HEK293 (cell line): ENCODE data around the gene NFATC2IP.
"Not testable (repeated sequence)": the region's sequence is repeated elsewhere in the genome, so short reads cannot be mapped to it uniquely, and the experiment has no call there.

Source experiments
- EGR2 ChIP-seq: fragments of 450-650 bp; formaldehyde crosslinking; IDR thresholded peaks from 2 replicates; pipeline ENCODE4 v1.5.1; 2016; ENCODE audit warnings: low read depth, missing biosample characterization, missing genetic modification characterization
- GLIS1 ChIP-seq: fragments of 450-650 bp; formaldehyde crosslinking; IDR thresholded peaks from 2 replicates; pipeline ENCODE4 v1.5.1; 2016; ENCODE audit warnings: missing biosample characterization, missing genetic modification characterization
- KLF9 ChIP-seq: fragments of 450-650 bp; formaldehyde crosslinking; IDR thresholded peaks from 2 replicates; pipeline ENCODE4 v1.5.1; 2016; ENCODE audit warnings: missing biosample characterization, missing genetic modification characterization, low read depth
- YY1 ChIP-seq: fragments of 450-650 bp; formaldehyde crosslinking; IDR thresholded peaks from 2 replicates; pipeline ENCODE4 v1.5.1; 2018; ENCODE audit warnings: missing biosample characterization, missing genetic modification characterization
- ZBTB48 ChIP-seq: fragments of 450-650 bp; formaldehyde crosslinking; IDR thresholded peaks from 2 replicates; pipeline ENCODE4 v1.5.1; 2016; ENCODE audit warnings: missing biosample characterization, missing genetic modification characterization
- ZEB2 ChIP-seq: fragments of 450-650 bp; formaldehyde crosslinking; IDR thresholded peaks from 2 replicates; pipeline ENCODE4 v1.5.1; 2016; ENCODE audit warnings: missing biosample characterization, missing genetic modification characterization
- ZNF175 ChIP-seq: fragments of 450-650 bp; formaldehyde crosslinking; IDR thresholded peaks from 2 replicates; pipeline ENCODE4 v1.5.1; 2016; ENCODE audit warnings: missing biosample characterization, missing genetic modification characterization
- ZNF239 ChIP-seq: fragments of 450-650 bp; formaldehyde crosslinking; IDR thresholded peaks from 2 replicates; pipeline ENCODE4 v1.5.1; 2016; ENCODE audit warnings: missing biosample characterization, missing genetic modification characterization
- ZNF350 ChIP-seq: fragments of 450-650 bp; formaldehyde crosslinking; IDR thresholded peaks from 2 replicates; pipeline ENCODE4 v1.5.0; 2017; ENCODE audit warnings: missing biosample characterization, mild to moderate bottlenecking, missing genetic modification characterization
- ZNF366 ChIP-seq: fragments of 450-650 bp; formaldehyde crosslinking; conservative IDR thresholded peaks from 2 replicates; pipeline ENCODE4 v1.5.1; 2016; ENCODE audit warnings: missing biosample characterization, missing genetic modification characterization
- ZNF398 ChIP-seq: fragments of 450-650 bp; formaldehyde crosslinking; IDR thresholded peaks from 2 replicates; pipeline ENCODE4 v1.5.1; 2017; ENCODE audit warnings: missing biosample characterization, missing genetic modification characterization
- TF ChIP-seq, protein P1 (sequence below): fragments of 450-650 bp; formaldehyde crosslinking; IDR thresholded peaks from 2 replicates; pipeline ENCODE4 v1.5.1; 2016; ENCODE audit warnings: missing biosample characterization, missing genetic modification characterization
- TF ChIP-seq, protein P2 (sequence below): fragments of 450-650 bp; formaldehyde crosslinking; IDR thresholded peaks from 2 replicates; pipeline ENCODE4 v1.5.1; 2016; ENCODE audit warnings: missing biosample characterization, missing genetic modification characterization
- TF ChIP-seq, protein P3 (sequence below): fragments of 450-650 bp; formaldehyde crosslinking; IDR thresholded peaks from 2 replicates; pipeline ENCODE4 v1.5.1; 2016; ENCODE audit warnings: missing biosample characterization, missing genetic modification characterization

GRCh38 chr16:28926284-28926683 is 24.5 kb upstream of the NFATC2IP start:
- TF ChIP-seq EGR2 (tag by site-specific recombination); YY1 (tag by site-specific recombination); ZNF366 (tag by site-specific recombination); KLF9 (tag by site-specific recombination); ZNF175; ZBTB48 (tag by site-specific recombination); GLIS1 (tag by site-specific recombination); ZNF398 (tag by site-specific recombination); ZNF350 (tag by site-specific recombination); ZNF239 (tag by site-specific recombination); ZEB2 (tag by site-specific recombination): not testable (repeated sequence)
- TF ChIP-seq, protein P1, sequence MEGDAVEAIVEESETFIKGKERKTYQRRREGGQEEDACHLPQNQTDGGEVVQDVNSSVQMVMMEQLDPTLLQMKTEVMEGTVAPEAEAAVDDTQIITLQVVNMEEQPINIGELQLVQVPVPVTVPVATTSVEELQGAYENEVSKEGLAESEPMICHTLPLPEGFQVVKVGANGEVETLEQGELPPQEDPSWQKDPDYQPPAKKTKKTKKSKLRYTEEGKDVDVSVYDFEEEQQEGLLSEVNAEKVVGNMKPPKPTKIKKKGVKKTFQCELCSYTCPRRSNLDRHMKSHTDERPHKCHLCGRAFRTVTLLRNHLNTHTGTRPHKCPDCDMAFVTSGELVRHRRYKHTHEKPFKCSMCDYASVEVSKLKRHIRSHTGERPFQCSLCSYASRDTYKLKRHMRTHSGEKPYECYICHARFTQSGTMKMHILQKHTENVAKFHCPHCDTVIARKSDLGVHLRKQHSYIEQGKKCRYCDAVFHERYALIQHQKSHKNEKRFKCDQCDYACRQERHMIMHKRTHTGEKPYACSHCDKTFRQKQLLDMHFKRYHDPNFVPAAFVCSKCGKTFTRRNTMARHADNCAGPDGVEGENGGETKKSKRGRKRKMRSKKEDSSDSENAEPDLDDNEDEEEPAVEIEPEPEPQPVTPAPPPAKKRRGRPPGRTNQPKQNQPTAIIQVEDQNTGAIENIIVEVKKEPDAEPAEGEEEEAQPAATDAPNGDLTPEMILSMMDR (tag by site-specific recombination) = not testable (repeated sequence)
- TF ChIP-seq, protein P2, sequence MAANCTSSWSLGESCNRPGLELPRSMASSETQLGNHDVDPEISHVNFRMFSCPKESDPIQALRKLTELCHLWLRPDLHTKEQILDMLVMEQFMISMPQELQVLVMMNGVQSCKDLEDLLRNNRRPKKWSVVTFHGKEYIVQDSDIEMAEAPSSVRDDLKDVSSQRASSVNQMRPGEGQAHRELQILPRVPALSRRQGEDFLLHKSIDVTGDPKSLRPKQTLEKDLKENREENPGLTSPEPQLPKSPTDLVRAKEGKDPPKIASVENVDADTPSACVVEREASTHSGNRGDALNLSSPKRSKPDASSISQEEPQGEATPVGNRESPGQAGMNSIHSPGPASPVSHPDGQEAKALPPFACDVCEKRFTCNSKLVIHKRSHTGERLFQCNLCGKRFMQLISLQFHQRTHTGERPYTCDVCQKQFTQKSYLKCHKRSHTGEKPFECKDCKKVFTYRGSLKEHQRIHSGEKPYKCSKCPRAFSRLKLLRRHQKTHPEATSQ (tag by site-specific recombination) = not testable (repeated sequence)
- TF ChIP-seq, protein P3, sequence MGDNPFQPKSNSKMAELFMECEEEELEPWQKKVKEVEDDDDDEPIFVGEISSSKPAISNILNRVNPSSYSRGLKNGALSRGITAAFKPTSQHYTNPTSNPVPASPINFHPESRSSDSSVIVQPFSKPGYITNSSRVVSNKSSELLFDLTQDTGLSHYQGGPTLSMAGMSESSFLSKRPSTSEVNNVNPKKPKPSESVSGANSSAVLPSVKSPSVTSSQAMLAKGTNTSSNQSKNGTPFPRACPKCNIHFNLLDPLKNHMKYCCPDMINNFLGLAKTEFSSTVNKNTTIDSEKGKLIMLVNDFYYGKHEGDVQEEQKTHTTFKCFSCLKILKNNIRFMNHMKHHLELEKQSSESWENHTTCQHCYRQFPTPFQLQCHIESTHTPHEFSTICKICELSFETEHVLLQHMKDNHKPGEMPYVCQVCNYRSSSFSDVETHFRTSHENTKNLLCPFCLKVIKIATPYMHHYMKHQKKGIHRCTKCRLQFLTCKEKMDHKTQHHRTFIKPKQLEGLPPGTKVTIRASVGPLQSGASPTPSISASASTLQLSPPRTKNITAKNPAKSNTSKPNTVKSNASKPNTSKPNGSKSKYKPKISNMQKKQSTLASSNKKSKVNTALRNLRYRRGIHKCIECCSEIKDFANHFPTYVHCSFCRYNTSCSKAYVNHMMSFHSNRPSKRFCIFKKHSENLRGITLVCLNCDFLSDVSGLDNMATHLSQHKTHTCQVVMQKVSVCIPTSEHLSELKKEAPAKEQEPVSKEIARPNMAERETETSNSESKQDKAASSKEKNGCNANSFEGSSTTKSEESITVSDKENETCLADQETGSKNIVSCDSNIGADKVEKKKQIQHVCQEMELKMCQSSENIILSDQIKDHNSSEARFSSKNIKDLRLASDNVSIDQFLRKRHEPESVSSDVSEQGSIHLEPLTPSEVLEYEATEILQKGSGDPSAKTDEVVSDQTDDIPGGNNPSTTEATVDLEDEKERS (tag by site-specific recombination) = not testable (repeated sequence)
